Fibroblast of skin of right biceps (primary cell): ENCODE results near the gene ZNF862.

ENCODE experiments used
- DNase-seq: peaks from one replicate; pipeline ENCODE4 v3.0.0-alpha.2; 2013

The ZNF862 gene

DNA sequence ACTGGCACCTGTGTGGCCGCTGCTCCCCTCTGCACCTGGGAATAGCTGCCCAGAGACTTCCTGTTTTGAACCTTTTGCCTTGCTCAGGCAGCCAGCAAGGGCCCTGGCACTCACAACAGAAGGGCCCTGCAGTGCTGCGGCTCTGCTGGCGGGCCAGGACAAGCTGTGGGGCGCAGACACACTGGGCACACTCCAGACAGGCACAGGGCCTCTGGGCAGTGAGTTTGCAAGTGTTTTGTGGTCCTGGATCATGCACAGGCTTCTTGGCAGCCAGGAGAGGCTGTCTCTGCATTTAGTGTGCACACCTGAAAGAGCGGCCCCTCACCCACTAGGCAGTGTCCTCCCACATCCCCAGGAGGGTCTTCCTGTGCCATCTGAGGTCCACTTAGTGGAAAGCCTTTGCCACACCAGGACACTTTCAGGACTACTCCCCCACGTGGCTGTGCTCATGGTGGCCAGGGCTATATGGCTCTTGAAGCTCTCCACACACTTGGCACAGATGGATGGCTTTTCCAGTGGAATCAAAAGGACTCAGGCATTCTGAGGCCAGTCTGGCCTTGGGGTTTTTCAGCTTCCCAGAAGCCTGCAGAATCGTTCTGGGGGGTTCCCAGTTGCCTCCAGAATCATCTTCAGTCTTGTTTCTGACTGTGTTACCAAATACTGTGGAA lies 30.6 kb downstream of the ZNF862 start:
- DNase-seq, result no peak

DNA sequence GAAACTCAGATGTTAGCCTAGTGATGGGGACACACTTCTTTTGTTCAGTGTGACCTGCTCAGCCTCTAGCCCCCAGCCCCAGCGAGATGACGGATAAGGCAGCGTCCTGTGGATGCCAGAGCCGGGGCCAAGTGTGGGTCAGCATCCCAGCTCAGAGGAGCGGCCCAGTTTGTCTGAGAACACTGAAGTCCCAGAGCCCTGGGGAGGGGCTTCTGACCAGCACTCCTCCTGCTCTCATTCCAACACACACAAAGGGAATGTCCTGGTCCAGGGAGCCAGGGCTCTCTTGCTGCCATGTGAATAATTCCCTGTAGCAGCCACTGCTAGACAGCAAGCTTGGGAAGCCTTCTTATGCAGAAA lies 31.1 kb downstream of the ZNF862 start:
- no peak for DNase-seq

DNA sequence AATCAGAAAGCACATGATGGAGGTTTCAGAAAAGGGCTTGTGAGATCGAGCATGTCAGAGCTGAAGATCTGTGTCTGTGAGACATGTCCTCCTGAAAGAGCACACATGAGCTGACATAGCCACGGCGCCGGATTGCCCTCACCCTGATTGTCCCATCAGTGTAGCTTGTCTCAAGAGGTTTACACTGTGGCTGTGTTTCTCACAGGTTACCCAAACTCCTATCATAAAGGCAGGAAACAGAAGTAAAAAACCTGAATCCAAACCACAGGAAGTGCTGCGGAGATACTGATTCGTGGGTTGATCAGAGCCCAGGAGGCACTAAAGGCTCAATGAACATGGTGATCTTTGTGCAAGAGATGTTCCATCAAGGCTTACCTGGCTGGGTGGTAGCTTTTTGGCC lies 31.7 kb downstream of the ZNF862 start:
- no peak for DNase-seq

DNA sequence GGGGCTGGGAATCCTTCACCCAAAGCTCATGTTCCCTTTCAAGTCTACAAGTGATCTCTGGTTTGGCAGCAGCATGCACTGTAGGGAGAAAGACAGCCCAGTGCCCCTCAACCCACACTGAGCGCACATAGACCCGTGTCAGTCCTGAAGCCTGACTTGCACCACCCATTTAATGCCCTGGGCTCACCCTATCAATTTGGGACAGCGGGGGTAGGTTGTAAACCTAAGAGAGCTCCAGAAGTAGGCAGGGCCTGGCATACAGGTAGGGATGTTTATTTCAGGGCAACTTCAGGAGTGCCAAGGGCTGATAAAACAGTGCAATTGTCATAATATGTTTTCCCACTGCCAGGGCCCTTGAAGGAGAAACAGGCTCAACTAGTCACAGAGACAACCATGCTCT lies 32.1 kb downstream of the ZNF862 start:
- DNase-seq, result no peak

DNA sequence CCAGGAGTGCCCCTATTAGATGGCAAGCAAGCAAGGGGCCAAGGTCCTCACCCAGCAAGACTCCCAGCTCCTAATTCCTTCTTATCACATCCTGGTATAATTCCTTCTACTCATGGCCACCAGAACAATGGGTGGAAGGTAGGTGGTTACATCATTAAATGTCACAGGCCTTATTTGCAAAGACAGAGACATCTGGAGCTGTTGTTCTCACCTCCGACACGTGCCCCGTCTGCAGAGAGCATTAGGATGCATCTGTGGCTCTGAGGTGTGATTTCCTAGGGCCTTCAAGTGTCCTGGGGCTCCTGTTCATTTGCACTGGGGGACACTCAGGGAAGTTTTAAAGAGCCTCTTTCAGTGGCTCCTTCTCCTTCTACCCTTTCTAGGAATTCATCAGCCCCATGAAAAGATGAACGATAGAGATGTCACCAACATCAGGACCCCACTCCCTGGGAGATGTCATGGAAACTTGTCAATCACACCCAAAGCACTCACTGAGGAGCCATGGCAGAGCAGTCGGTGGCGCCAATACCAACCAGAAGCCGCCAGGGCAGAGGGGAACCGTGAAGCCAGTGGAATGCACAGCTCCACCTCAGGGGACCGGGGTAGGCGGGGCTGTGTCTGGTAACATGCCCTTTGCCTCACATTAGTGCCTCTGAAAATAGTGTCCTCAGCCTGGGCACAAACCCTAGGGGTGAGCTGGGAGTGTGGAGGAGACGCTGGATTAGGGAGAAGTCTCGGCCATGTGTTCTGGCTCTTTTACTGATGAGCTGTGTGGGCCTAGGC lies 32.7 kb downstream of the ZNF862 start:
- no peak for DNase-seq

DNA sequence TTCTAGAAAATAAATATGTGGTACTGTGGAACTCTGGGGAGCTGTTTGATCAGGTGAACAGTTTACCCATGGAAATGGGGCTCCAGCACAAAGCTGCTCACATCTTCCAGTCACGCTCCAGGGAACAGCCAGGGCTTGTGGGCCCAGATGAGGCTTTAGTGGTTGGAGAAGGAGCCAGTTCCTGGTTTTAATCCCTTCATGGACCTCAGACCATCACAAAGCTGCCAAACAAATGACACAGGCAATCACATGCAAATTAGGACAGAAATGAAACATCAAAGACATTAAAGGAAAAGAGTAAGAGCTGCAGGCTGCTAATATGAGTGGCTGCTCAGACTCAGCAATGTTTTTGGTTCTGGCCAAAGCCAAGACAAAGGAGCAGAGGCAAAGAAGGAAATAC lies 33.4 kb downstream of the ZNF862 start:
- no peak for DNase-seq

DNA sequence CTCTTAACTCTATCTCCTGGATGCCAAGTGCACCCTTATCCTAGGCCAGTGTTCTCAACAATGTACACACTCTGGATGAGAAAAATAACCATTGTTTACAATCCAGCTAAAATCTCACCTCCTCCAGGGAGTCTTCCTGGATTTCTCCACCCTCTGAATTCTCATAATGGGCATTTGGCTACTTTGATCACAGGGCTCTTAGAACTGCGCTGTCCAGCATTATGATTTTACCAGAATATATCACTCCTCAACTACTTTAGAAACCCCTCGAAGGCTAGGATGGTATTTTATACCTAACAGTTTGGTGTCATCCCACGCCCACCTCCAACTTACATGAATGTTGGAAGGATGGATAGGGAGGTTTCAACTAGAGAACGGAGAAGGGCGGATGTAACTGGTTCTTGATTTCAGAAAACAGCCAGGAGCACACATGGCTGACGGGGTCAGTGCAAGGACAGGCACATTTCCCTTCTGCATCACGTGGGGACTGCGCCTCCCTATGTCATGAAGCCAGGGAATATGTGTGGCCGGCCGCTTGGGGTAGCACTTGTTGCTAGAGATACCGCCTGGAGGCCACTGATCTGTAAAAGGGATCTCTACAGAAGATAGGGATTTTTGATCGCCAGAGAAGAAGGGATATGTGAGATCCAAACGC lies 34.4 kb downstream of the ZNF862 start:
- DNase-seq, result peak; percentile 85

DNA sequence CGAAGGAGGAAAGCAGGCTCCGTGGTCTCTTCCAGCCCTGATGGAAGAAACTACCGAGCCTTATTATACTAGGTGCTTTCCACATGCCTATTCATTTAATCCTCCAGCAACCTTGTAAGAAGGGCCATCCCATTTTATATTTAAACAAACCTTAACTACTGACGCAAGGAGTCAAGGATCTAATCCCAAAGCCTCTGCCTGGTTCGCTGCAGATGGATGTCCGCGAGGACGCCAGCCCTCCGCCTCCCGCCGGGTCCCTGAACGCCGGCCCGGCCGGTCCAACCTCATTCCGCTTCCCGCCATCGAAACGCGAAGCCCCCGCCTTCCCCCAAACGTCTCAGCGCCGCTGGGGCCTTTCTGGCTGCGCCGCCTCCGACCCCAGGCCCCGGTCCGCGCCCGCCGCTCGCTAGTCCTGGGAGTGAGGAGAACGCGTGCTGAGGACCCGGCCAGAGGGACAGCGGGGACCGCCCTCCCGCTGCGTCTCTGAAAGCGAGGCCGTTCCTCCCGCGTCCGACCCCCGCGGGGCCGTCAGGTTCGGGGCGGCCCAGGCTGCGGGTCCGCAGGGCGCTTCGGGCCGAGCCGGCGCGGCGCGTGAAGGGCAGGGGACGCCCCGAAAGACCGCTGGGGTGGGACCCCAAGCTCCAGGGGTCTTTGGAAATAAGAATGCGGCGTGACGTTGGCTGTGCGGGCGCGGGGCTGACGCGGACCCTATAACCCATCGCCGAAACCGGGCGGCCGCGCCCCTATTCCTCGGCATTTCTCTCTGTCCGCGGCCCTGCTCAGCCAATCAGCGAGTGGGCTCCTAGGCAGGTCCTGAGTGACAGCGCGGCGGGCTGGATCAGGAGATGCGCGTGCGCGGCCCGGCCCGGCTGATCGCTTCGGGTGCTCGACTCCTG lies 35.1 kb downstream of the ZNF862 start, which contains the start of gene ATP6V0E2:
ATP6V0E2 (plus strand) TSS at position 896 of the 896 bp plus-strand sequence. CDS start 97 bp downstream, outside the sequence.
- DNase-seq, result peak; percentile 90

DNA sequence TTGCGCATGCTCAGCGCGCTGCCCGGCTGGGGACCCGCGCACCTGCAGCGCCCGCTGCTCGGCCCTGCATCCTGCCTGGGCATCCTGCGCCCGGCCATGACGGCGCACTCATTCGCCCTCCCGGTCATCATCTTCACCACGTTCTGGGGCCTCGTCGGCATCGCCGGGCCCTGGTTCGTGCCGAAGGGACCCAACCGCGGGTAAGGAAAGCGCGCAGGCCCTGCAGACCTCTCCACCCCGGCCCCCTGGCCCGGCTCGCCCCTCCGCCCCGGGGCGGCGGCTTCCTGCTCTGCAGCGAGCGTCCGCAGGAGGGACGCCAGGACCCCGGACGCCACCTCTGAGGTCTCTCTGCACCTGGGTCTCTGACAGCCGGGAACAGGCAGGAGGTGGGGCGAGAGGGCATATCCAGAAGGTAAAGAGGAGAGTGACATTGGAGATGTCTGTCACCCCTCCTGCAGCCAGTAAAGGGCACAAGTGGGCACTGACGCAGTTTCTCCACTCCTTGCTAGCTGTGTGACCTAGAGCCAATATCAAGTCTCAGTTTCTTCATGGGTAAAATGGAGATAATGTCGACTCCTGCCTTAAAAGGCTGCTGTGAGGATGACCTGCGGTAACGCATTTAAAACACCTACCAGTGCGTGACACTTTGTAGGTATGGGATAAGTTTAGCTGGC lies 35.9 kb downstream of the ZNF862 start:
- no peak for DNase-seq

DNA sequence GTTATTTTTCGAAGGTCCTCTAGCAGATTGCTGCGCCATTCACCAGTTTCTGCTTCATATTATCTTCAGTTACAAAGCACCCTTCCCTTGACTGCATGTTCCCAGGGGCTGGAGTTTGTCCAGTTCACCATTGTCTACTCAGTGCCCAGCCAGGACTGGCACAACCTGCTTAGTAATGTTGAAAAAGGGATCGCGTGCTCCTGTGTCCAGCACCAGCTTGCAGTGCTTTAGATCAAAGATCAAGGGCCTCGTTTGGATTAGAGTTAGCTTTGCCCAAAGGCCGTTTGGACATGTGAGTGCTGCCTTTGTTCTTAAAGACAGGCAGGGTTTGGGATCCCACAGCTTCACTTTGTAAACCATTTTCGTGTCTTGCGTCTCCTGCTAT lies 36.5 kb downstream of the ZNF862 start:
- DNase-seq, result no peak

DNA sequence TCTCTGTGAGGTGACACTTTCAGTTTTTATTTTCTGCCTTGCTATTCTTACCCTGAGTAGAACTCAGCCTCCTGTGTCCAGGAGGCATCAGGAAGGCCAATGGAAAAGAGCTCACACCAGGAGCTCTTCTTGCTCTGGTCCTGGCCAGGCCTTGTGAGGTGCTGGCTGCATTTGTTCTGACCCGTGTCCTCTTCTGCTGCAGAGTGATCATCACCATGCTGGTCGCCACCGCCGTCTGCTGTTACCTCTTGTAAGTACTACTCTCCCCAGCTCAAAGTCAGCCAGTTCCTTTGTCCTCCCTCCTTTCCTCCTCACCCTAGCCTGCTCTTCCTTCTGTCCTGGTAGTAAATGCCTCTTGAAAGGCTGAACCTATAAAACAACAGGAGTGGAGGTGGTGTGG lies 37.2 kb downstream of the ZNF862 start:
- no peak for DNase-seq

DNA sequence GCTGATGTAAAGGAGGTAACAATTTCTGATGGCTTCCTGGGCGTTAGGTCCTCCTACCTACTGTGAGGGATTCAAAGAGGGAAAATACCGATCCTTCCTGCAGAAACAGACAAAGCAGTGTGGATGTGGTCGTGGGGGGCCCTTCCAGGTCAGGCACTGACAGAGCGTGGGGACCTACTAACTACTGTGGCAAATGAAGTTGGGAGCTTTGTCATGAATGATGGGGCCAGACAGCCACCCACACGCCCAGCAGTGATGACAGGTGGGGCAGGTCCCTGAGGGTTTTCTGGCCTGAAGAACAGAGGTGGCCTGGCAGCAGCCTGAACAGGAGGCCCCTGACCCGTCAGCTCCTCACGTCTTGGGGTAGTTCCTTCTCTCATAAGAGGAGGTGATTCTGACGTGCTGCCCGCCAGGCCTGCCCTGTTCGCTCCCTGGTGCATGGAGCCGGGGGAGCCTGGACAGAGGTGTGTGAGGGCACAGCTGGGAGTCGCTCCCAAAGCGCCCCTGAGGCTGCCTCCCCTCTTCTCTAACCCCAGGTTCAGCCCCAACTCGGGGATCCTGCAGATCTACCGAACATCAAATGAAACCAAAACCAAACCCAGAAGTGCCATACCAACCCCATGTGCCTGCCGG lies 39.8 kb downstream of the ZNF862 start:
- DNase-seq, result no peak

DNA sequence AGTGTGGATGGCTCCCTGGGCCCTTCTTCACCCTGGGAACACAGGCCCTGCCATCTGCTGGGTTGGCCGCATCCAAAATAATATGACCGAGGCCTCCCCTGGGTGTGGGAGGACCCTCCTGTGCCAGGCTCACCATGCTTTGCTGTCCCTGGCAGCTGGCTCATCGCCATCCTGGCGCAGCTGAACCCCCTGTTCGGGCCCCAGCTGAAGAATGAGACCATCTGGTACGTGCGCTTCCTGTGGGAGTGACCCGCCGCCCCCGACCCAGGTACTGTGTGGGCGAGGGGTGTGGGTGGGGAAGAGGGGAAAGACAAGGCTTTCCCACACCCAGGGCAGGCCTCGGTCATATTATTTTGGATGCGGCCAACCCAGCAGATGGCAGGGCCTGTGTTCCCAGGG lies 40.3 kb downstream of the ZNF862 start:
- DNase-seq, result no peak

DNA sequence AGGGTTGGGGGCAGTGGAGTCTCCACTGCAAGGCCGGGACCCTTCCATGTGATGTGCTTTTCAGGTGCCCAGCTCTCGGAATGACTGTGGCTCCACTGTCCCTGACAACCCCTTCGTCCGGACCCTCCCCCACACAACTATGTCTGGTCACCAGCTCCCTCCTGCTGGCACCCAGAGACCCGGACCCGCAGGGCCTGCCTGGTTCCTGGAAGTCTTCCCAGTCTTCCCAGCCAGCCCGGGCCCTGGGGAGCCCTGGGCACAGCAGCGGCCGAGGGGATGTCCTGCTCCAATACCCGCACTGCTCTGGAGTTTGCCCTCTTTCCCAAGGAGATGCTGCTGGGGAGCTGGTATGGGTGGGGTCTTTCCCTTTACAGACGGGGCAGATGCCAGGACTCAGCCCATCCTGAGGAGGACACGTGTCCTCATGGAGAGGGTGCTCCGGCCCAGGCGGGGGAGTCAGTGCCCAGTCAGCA lies 41.1 kb downstream of the ZNF862 start:
- no peak for DNase-seq

DNA sequence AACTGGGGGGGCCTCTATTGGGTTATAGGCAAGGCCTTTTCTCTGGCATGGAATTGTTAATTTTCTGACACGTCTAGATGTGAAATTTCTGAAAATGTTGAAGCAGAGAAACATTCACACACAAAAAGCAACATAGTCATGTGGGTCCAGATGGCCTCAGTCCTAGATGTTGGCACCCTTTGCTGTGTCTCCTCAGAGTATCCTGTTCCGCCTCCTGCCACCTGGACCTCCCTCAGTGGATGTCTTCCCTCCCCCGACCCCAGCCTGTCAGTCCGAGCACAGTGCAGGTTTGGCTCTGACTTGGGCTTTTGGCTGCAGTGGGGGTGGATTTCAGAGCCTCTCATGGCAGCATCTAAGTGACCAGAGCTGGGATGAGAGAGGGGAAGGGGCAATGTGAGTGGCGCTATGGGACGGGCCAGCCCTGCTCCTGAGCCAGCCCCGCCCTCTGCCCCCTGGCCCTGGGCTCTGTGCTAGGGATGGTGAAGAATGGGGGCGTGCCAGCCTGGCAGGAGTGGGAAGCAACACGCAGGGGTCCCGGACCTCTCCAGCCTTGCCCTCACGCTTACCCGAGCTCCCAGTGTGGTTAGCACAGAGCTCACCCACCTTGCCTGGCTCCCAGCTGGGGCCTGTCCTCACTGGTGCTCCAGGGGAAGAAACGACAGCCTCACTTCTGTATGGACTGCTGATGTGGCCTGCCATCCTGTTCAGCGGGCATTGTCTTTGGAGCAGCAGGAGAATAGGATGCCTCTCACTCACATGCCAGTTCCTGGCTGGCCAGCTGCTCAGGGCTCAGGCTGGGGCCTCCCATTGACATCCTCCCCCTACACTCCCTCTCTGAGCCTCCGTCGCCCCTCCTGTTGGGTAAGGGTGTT lies 41.8 kb downstream of the ZNF862 start:
- no peak for DNase-seq

DNA sequence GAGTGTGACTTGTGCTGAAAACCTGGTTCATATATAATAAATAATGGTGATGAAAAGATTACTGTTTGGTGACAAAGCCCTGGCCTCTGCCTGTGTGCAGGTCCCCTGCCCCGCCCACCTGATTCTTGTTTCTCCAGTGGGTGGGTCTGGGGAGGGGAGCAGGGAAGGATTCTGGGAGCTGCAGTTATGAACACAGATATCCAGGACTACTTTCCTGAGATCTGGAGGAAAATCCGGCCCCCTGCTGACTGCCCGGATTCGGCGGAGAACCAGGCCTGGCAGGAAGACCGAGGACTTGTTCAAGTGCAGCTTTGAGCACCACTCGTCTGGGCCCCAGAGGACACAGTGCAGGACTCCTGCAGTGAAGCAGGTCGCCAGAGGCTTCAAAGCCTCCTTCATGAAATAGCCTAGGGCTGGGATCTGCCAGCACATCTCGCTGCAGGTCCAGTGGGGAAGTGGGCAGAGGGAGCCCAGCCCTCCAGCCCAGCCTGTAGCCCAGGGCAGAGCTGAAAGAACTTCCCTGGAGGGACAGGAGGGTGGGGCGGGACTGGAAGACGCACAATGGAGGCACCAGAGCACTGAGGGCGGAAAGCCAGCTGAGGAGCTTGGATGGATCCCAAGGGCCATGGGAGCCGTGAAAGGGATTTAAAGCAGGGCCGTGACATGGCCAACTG lies 42.6 kb downstream of the ZNF862 start:
- no peak for DNase-seq

DNA sequence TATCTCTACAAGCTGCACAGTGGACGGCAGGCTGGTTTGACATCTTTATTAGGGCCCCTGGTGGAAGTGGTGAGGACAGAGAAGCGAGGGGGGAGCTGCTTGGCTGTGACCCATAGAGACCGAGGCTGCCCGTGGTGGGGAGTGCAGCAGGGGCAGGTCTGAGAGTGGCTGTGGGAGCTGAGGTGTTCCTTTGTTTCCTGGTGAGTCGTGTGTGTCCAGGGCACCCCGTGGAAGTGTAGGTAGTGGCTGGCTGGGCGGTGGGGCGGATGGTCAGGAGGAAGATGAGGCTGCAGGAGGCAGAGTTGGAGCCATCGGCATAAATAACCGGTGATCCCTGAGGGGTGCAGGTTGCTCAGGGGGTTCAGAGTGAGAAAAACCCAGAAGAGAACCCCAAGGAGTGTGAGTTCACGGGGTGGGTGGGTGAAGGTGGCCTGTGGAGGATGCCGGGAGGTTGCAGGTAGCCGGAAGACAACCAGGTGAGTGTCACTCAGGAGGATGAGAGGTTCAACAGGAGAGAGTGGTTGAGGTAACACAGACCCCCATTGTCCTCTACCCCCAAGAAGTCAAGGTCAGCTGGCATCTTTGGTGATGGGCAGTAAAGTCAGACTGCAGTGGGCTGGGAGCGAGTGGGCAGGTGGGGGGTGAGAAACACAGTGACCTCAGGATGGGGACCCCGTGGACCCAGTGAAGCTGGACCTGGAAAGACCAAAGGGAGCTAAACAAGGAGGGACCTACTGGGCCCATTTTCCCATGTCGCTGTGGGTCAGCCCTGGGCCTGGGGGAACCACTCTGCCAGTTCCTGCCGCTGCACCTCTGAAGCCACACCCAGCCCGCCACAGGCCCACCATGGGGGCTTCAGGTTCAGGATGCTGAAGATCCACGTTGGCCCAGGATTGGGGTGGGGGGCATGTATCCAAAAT lies 43.4 kb downstream of the ZNF862 start:
- DNase-seq, result no peak

DNA sequence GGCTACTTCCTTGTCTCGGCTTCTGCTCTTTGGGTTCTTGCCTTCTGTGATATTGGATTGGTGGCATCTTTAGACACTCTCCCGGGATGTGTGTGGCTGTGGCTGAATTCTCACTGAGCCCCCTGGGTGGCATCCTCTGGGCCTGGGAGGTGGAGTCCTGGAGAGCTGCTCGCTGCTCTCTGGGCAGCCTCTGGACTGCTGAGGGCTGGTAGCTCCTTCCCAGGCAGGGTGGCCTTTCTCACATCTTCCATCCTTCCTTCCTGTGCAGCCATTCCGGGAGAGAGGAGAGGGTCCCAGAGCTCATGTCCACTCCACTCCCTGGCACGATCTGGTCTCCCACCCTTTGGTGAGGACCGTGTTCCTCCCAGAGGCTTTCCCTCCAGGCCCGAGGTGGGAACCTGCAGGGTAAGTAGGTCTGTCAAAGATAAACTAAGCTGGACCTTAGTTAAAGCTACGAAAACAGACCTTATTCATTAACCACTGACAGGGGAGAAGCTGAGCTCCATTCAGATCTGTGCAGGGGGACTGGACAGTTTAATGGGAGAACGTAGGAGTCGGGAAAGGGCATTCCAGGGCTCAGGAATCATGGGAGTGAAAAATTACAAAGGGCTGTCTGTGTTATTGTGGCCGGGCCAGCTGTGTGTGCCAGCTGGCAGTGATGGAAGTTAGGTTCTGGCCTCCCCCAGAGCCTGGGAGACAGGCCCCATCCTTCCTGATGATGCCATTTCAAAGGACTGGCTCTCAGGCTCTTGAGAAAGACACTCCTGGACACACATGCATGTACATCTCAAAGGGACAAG lies 44.3 kb downstream of the ZNF862 start:
- DNase-seq, result no peak
